Nucleus accumbens (tissue), 56 donors: ENCODE measurements around the gene NUAK1.

Experiments
- DNase-seq, 56 donors: peaks; one replicate each; lab custom pipeline; 2025; lab: John Stamatoyannopoulos, UW

NUAK1 gene

GRCh38 chr12:106138633-106139421 is at the start of gene NUAK1:
TSS of gene NUAK1 (minus strand) at chr12:106138954. CDS start at chr12:106138653, 301 bp downstream.
- DNase-seq, result peak in 54 of 56 donors; percentile 40 to 92 (median 73)

- DNase-seq, result no peak
Observed at GRCh38 chr12:106188256-106188655, 49.5 kb upstream of the NUAK1 start.

- DNase-seq, result no peak
Observed at GRCh38 chr12:106187842-106188241, 49.1 kb upstream of the NUAK1 start.

GRCh38 chr12:106187155-106187789 is 48.5 kb upstream of the NUAK1 start:
- no peak for DNase-seq

- no peak for DNase-seq
Observed at GRCh38 chr12:106183735-106184134, 45.0 kb upstream of the NUAK1 start.

- DNase-seq, result no peak
Observed at GRCh38 chr12:106181401-106182114, 42.8 kb upstream of the NUAK1 start.

GRCh38 chr12:106179086-106179485 is 40.3 kb upstream of the NUAK1 start:
- DNase-seq, result no peak

GRCh38 chr12:106178562-106178961 is 39.8 kb upstream of the NUAK1 start:
- no peak for DNase-seq

GRCh38 chr12:106176560-106176959 is 37.8 kb upstream of the NUAK1 start:
- no peak for DNase-seq

- DNase-seq, result no peak
Observed at GRCh38 chr12:106174876-106175275, 36.1 kb upstream of the NUAK1 start.

- DNase-seq, result no peak
Observed at GRCh38 chr12:106173442-106173841, 34.7 kb upstream of the NUAK1 start.

GRCh38 chr12:106171117-106171750 is 32.5 kb upstream of the NUAK1 start:
- DNase-seq, result no peak

GRCh38 chr12:106170285-106170684 is 31.5 kb upstream of the NUAK1 start:
- no peak for DNase-seq

GRCh38 chr12:106163712-106164111 is 25.0 kb upstream of the NUAK1 start:
- no peak for DNase-seq

GRCh38 chr12:106161491-106161890 is 22.7 kb upstream of the NUAK1 start:
- no peak for DNase-seq

GRCh38 chr12:106160915-106161314 is 22.2 kb upstream of the NUAK1 start:
- no peak for DNase-seq

GRCh38 chr12:106157802-106158201 is 19.0 kb upstream of the NUAK1 start:
- no peak for DNase-seq

GRCh38 chr12:106154751-106155273 is 16.1 kb upstream of the NUAK1 start:
- no peak for DNase-seq

GRCh38 chr12:106152334-106152733 is 13.6 kb upstream of the NUAK1 start:
- DNase-seq, result no peak

GRCh38 chr12:106150555-106150954 is 11.8 kb upstream of the NUAK1 start:
- no peak for DNase-seq
